Measurements from ENCODE around the gene FXYD7.
"Not testable (repeated sequence)": the region's sequence is repeated elsewhere in the genome, so short reads cannot be mapped to it uniquely, and the experiment has no call there.

Gene FXYD7

GRCh38 chr19:35146746-35147459, 3.8 kb downstream of the FXYD7 start:
- DNase-seq, result no peak

GRCh38 chr19:35149463-35149862, 6.4 kb downstream of the FXYD7 start:
- DNase-seq, result no peak

- no peak for DNase-seq
Measured at GRCh38 chr19:35150445-35150844, 7.4 kb downstream of the FXYD7 start.

DNA sequence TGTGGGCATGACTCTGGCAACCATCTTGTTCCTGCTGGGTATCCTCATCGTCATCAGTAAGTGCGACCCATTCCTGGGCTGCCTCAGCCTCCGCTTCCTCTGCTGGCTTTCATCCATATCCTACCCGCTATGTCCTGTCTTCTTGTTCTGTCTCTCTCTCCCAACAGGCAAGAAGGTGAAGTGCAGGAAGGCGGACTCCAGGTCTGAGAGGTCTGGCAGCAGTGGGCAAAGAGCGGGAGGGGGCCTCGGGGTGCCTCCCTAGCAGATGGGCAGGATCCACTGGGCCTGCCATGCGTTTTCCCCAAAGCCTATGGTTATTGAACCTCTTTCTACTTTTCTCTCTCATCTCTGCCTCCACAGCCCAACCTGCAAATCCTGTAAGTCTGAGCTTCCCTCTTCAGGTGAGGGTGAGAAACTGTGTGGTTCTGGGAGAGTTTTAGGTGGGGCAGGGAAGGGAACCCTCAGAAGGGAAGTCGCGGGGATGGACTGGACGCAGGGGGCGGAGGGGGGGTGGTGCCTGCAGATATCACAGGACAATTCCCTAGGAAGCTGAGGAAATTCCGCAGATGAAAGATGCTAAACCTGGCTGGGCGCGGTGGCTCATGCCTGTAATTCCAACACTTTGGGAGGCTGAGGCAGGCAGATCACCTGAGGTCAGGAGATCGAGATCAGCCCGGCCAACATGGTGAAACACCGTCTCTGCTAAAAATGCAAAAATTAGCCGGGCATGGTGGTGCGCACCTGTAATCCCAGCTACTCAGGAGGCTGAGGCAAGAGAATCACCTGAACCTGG, 8.4 kb downstream of the FXYD7 start:
- DNase-seq, result no peak

- not testable (repeated sequence) for DNase-seq
Measured at GRCh38 chr19:35153129-35153522, 10.1 kb downstream of the FXYD7 start.

GRCh38 chr19:35153701-35154524, 10.9 kb downstream of the FXYD7 start:
- no peak for DNase-seq

DNA sequence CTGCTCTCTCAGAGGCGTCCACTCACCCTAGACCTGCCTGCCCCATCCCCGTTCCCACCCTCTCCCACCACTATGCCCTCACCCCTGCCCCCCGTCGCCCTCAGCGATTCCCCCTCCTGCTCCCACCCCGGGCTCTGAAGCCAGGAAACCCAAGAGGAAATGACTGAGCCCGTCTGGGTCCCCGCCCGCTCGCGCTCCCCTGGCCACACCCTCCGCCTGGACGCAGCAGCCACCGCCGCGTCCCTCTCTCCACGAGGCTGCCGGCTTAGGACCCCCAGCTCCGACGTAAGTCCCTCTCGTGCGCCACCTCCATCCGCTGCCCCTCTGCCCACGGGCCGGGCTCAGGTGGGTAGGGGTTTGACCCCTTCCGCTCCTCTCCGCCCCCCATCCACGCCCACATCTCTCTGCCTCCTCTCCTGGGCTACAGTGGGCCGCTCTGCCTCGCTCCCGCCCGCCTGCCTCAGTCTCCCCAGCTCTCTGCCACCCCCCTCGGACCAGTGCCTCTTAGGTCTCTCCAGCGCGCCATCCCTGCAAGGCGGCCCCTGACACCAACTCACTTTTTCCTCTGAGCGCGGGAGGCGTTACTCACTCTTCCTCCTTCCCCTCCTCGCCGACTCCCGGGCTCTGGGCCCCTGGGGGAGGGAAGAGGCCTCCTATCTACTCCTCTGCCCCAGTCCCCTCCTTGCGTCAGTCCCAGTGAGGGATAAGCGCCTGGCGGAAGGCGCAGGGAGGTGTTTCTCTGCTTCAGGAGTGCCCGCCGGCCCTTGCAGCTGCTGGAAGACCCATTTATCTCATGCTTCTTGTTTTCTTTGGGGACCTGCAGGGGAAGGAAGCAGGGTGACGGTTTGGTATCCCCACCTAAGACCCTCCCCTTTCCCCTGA, 11.7 kb downstream of the FXYD7 start, which contains the start of gene FXYD5:
Gene FXYD5, plus strand, starts transcription at position 211 of the 882 bp plus-strand sequence. CDS start 816 bp downstream, outside the sequence.
- no peak for DNase-seq

GRCh38 chr19:35155441-35155840, 12.4 kb downstream of the FXYD7 start:
- no peak for DNase-seq

DNA sequence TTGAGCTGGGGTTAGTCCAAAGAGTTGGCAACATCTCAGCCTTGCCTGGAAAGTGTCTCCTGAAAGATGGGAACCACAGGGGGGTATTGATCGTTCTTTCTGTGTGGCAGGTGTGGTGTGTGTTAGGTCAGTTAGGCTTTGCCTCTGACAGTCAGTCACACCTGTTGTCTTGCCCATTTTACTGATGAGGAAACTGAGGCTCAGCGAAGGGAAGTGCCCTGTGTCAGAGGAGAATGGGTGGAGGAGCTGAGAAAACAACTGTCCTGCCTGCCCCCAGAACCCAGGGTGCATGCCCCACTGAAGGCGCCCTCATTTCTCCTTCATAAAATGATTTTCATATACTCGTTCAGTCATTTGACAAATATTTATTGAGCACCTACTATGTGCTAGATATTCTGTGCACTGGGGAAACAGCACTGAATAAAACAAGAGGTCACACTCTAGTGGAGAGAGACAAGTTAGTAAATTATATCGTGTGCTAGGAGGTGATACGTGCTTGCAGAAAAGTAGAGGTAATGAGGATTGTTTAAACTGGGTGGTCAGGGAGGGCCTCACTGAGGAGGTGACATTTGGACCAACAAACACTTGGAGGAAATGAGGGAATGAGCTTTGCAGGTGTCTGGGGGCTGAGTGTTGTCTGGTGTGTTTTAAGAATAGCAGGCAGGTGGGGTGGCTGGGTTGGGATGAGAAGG, 13.1 kb downstream of the FXYD7 start:
- DNase-seq, result no peak

DNA sequence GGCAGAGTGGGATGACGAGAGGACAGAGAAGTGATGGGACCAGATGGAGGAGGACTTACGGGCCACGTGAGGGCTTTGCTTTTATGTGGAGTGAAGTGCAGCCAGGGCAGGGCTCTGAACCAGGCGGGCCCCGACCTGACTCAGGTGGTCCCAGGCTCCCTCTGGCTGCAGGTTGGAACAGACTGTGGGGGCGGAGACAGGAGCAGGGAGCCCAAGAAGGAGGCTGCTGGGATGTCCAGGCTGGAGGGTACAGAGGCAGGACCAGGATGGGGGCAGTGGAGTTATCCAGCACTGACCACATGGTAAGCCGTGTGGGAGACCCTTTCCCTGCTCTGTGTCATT, 13.6 kb downstream of the FXYD7 start:
- no peak for DNase-seq

- no peak for DNase-seq
Measured at GRCh38 chr19:35157431-35157830, 14.4 kb downstream of the FXYD7 start.

- DNase-seq, result no peak
Measured at GRCh38 chr19:35159606-35160005, 16.6 kb downstream of the FXYD7 start.

- no peak for DNase-seq
Measured at GRCh38 chr19:35160629-35161433, 17.8 kb downstream of the FXYD7 start.

GRCh38 chr19:35161434-35161743, 18.3 kb downstream of the FXYD7 start:
- no peak for DNase-seq

- no peak for DNase-seq
Measured at GRCh38 chr19:35162471-35163326, 19.6 kb downstream of the FXYD7 start.

DNA sequence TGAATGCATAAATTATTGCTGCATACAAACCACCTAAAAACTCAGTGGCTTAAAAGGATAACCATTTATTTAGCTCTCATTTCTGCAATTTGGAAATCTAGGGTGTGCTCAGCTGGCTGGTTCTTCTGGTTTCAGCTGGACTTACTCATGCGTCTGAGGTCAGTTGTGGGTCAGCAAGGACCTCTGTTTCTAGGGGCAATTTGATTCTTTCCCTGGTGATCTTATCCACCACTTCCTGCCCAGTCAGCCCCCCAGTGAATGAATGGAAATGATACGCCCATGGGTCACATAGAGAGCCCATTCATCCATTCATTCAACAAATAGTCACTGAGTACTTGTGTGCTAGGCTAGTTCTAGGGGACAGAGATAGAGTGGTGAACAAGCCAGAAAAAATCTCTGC, 21.4 kb downstream of the FXYD7 start:
- no peak for DNase-seq

DNA sequence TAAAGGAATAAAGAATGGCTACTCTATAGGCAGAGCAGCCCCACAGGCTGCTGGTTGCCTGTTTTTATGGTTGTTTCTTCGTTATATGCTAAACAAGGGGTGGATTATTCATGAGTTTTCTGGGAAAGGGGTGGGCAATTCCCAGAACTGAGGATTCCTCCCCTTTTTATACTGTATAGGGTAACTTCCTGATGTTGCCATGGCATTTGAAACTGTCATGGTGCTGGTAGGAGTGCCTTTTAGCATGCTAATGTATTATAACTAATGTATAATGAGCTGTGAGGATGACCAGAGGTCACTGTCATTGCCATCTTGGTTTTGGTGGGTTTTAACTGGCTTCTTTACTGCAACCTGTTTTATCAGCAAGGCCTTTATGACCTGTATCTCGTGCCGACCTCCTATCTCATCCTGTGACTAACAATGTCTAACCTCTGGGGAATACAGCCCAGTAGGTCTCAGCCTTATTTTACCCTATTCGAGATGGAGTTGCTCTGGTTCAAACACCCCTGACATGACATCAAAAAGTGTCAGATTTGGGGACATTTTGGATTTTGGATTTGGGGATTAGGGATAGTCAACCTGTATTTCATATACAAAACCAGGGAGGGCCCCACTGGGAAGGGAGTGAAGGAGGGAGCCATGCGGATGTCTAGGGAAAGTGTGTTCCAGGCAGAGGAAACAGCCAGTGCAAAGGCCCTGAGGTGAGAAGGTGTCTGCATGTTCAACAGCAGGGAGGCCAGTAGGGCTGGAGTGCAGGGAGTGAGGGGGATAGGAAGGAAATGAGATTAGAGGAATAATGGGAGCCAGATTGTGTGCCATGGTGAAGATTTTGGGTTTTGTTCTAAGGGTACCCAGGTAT, 22.4 kb downstream of the FXYD7 start:
- DNase-seq, result no peak

- DNase-seq, result no peak
Measured at GRCh38 chr19:35166100-35167063, 23.3 kb downstream of the FXYD7 start.

Data from NCI-H1092 treated with DMSO at 0.1 percent for 48 hours (cell line).